Skin epidermis (tissue), 12 donors: ENCODE measurements around the gene GBX1.
A peak's percentile ranks its signal among the peaks of the same experiment; 100 is the strongest.

Experiments used
- H3K27ac ChIP-seq, 21 experiments: fragments of 200-600 bp; sonication (generic) in 11 of 21; one replicate each; pipeline ENCODE4 v1.5.0; 2020; ENCODE audit warnings: mild to moderate bottlenecking in 3 of 21, inconsistent platforms in 2 of 21, moderate library complexity in 2 of 21
- H3K4me3 ChIP-seq, 7 experiments: fragments of 200-600 bp; sonication (generic) in 2 of 7; one replicate each; pipeline ENCODE4 v1.5.0; 2020; ENCODE audit warnings: inconsistent platforms in 2 of 7, mild to moderate bottlenecking in 2 of 7, moderate library complexity in 1 of 7

GBX1 gene

DNA sequence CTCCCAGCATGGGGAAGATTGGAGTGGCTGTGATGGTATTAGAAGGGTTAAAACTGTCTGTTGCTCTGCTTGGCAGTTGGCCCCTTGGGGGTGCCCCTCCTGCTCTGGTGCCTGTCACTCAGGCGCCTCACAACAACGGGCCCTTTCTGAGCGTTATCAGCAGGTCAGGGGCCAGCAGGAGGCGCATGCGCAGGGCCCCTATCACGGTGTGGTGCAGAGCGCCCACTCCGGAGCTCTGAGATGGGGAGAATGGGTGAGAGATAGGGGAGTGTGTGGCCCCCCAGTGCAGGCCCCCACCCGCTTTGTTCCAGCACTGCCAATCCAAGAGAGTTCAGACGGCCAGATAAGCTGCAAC, 24.8 kb downstream of the GBX1 start:
- no peak overlapping the region for H3K27ac ChIP-seq
- H3K4me3 ChIP-seq, result no peak overlapping the region

DNA sequence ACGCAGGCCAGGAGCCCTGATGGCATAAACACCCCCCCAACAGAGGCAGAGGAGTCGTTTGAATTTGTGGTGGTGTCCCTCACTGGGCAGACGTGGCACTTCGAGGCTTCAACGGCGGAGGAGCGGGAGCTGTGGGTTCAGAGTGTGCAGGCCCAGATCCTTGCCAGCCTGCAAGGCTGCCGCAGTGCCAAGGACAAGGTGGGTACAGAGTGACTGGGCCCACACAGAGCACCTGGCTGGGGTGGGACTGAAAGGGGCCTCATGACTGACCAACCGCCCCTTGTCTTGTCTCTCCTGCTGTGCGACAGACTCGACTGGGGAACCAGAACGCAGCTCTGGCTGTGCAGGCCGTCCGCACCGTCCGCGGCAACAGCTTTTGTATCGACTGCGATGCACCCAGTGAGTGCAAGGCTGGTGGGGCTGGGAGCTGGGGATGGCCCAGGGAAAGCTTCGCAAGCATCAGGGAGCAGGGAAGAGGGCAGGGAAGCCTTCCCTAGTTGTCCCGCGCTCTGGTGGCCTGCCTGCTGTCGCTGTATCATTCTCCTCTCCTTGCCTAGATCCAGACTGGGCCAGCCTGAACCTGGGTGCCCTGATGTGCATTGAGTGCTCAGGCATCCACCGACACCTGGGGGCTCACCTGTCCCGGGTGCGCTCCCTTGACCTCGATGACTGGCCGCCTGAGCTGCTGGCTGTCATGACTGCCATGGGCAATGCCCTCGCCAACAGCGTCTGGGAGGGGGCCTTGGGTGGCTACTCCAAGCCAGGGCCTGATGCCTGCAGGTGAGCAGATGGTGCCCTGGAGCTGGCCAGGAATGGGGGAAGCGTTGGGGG, 25.4 kb downstream of the GBX1 start:
- no peak overlapping the region for H3K4me3 ChIP-seq
- no peak overlapping the region for H3K27ac ChIP-seq

DNA sequence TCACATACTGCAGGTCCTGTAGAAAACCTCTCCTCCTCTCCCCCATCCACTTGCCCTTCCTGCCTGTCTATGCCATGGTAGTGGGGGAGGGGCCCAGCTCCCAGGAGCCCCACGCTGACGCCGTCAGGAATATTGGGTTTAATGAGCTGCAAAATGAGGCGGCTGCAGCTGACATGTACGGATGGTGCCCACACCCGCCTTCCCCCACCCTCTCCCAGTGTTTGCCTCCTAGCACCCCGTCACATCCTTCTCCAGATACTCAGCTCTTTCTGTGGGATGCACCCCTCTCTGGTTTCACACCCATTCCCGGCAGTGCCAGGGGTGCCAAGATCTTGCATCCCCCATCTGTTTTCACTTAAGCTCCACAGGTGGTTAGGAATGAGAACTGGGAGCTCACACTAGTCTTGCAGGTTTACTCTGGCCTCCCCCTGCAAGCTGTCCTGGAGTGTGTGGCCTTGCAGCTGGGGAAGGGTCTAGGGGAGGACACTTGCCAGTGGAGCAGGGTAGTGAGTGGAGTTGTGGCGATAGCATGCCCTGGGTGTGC, 26.1 kb downstream of the GBX1 start:
- Histone ChIP-seq H3K27ac (no peak overlapping the region), H3K4me3 (no peak overlapping the region)

DNA sequence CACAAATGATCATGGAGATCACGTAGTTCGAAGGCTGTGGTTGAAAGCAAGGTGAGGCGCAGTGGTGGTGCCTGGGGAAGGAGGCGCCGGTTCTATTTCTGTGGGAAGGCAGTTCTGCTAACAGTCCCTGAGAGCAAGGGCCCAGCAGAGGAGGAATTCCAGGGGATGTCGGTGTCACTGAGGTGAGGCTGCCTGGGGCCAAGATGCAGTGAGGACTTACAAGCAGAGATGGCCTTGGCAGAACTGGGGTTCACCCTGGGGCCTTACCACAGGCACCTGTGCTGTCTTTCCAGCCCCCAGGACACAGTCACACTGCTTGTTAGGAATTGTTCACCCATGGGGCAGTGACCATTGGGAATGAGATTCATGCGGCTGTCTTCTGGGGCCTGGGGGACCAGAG, 26.7 kb downstream of the GBX1 start:
- no peak overlapping the region for H3K4me3 ChIP-seq
- no peak overlapping the region for H3K27ac ChIP-seq

DNA sequence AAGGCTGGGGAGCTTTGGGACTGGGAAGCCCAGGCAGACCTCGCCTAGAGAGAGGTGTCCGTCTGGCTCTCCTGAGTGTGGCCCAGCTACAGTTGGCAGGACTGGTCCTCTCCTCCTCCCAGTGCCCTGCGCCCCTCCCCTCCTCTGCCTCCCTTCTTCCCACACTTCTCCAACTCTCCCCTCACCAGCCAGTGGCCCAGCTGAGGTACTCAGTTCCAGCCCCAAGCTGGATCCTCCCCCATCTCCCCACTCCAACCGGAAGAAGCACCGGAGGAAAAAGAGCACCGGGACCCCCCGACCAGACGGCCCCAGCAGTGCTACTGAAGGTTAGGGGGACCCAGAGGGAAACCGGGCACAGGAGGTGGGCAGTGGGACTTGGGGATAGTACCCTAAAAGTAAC, 27.7 kb downstream of the GBX1 start:
- no peak overlapping the region for H3K4me3 ChIP-seq
- H3K27ac ChIP-seq, result no peak overlapping the region

DNA sequence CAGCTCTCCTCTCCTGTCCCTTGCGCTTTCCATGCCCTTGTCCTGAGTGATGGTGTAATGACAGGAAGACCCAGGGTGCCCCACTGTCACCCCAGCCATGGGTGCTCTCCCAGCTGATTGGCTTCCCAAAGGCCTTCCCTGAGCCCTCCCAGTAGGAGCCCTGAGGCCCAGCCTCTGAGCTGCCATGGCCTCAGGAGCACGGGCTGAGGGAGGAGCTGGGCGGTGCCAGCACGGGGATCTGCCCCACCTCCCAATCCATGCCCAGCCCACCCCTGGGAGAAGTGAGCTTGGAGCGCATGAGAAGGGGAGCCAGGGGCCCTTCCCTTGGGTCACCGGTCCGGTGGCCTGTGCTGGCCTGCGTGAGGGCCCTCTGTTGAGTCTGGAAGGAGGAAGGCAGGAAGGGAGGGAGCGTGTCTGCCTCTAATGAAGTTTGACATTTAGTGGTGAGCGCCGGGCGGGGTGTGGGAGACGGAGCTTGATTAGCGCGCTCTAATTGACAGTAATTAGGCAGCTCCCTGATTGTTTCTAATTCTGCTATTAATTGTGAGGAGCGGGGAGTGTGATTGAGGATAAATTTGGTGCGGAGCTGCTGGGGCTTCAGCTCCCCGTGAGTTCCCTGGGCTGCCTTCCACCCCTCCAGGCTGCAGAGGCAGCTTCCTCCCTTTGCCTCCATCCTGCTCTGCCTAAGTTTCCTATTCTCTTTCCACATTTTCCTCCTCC, 28.3 kb downstream of the GBX1 start:
- no peak overlapping the region for H3K4me3 ChIP-seq
- H3K27ac ChIP-seq, result no peak overlapping the region

DNA sequence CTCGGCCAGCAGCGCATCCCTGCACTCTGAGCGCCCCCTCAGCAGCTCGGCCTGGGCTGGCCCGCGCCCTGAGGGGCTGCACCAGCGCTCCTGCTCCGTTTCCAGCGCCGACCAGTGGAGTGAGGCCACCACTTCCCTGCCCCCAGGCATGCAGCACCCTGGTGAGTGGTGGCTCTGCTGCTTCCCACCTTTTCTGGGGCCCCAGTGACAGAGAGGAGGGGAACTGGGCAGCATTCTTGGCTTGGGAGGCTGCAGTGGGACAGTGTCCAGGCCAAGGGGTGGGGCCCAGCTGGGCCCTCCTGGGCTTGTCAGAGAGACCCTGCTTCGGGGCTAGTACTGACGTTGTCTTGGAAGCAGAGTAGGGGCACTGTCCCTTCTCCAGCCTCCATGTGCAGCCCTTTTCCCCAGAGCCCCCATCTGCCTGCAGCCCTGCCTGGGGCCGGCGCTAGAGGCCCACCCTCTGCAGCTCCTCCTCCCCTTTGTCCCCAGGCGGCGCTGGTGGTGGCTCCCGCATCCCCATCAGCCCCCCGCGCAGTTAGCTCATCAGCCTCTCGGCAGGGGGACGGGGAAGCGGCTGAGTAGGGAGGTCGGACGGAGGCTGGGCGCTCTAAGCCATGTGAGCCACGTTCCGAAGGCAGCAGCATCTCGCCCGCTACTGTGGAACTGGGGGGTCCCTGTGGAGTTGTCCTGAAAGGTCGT, 29.2 kb downstream of the GBX1 start:
- peak overlapping the region in 1 of 21 experiments; percentile 26 for H3K27ac ChIP-seq
- no peak overlapping the region for H3K4me3 ChIP-seq

DNA sequence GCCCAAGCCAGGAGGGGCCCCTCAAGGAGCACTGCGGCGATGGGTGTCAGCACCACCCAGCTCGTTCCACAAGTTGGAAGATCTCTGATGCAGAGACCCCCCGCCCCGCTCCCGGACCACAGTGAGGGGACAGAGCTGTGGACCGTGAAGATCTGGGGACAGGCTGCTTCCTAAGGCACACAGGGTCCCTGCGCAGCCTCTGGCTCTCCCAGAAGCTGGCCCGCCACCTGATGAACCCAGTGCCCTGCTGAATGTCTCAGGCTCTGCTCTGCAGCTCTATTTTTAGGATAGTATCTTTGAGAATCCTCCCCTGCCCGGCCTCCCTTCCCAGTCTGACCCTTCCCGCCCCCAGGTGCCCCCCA, 29.7 kb downstream of the GBX1 start:
- Histone ChIP-seq H3K4me3 (no peak overlapping the region), H3K27ac (peak overlapping the region in 1 of 21 experiments; percentile 26)

DNA sequence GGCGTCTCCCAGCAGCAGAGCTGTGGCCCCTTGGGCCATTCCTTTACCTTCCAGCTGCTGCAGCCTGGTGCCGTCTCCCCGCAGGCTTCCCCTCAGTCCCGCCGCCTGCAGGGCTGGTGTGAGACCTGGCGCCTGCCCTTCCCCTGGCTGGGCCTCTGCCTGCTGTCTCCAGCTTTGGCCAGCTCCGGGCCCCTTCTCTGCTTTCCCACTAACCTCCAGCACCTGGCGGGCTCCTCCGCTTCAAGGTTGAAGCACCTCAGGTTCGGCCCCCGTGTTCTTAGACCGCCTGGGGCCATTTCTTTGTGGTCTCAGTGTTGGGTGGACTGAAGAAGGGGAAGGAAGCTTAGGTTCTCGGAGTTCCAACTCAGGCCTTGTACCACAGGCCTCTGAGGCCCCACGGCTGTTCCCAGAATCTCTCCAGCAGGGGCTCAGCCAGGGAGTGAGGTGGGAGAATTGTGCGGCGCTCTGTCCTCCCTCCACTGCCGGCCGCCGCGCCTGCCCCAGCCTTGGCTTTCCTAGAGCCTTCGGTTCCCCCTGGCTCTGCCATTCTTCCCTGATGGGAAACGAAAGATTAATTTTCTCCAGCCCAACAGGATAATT, 30.3 kb downstream of the GBX1 start:
- no peak overlapping the region for H3K27ac ChIP-seq
- no peak overlapping the region for H3K4me3 ChIP-seq

DNA sequence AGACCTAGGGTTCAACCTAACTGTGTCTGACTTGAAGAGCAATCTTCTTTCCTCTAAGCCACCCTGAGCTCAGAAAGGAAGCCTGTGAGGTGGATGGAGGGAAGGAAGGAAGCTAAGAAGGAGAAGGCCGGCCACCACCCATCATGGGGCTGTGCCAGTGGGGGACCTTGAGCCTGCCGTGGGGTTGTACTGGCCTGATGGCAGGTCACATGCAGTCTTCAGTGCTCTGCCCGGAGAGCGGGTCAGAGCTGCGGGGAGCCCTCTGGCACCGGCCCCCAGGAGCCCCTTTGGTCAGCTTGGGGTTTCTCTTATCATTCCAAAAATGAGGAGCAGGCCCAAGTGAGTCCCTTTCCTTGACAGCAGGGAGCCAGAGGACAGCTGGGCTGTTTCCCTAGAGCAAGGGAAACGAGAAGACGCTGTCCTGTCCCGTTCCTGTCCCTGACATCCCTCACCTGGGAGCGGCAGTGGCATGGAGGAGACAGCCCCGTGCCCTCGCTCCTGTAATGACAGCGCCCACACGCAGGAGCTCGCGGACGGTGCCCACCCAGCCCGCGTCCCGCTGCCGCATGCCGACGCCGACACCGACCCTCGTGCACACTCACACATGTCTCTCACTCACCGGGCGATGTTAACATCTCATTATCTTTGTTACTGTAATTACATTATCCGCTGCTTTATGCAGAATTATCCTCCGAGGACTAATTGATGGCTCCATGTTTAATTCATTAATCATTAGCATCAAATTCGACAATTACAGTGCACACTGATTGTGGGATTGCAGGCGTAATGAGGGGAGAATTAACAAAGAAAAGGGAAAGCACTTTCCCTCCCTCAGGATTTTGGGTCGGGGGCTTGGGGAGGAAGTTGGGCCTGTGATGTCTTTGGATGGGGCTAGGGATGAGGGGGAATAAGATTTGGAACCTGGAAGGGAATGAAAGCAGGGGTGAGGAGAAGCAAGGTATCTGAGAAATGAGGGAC, 31.3 kb downstream of the GBX1 start:
- no peak overlapping the region for H3K27ac ChIP-seq
- no peak overlapping the region for H3K4me3 ChIP-seq

DNA sequence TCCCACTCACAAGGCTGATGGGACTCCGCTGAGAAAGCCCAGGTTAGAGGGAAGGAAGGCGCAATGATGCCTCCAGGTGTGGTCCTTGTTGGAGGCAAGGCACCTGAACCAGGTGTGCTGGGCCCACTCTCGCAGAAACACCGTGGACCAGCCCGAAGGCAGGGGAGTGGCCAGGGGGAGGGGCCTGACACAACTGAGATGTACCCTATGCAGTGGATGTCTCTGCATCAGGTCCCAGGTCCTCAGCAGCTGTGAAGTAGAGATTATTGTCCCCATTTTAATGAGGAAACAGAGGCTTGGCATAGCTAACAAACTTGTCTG, 32.0 kb downstream of the GBX1 start:
- no peak overlapping the region for H3K27ac ChIP-seq
- no peak overlapping the region for H3K4me3 ChIP-seq

DNA sequence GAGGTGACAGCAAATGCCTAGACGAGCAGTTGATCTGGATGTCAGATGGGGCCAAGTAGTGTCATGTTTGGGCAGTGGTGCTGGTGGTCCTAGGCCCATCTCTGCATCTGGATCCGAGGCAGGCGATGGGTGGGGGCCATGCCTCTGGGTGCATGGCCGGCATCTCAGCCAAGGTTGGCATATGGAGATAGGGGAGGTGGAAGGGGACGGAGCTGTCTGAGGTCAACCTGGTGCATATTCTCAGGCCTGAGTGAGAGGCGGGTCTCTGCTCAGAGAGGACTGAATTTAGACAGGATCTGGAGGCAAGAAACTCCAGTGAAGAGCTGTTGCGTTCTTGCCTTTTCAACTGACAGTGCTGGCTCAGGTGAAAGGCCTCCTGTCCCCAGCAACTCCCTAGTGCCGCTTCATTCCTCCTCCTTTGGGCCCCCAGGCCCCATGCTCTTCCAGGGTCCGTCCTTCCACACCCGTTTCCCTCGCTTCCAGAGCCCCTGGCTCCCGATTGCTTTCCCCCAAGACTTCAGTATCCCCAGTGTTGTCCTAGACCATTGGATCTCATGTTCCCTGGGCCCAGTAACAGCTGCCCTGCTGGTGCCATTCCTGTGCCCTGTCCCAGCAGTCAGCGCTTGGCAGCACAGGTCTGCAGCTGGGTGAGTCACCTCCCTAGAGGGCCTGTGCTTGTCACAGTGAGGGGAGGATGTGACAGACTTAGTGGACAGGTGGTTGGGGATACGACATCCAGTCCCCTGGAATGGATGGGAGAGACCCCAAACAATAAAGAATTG, 32.6 kb downstream of the GBX1 start:
- no peak overlapping the region for H3K27ac ChIP-seq
- no peak overlapping the region for H3K4me3 ChIP-seq

DNA sequence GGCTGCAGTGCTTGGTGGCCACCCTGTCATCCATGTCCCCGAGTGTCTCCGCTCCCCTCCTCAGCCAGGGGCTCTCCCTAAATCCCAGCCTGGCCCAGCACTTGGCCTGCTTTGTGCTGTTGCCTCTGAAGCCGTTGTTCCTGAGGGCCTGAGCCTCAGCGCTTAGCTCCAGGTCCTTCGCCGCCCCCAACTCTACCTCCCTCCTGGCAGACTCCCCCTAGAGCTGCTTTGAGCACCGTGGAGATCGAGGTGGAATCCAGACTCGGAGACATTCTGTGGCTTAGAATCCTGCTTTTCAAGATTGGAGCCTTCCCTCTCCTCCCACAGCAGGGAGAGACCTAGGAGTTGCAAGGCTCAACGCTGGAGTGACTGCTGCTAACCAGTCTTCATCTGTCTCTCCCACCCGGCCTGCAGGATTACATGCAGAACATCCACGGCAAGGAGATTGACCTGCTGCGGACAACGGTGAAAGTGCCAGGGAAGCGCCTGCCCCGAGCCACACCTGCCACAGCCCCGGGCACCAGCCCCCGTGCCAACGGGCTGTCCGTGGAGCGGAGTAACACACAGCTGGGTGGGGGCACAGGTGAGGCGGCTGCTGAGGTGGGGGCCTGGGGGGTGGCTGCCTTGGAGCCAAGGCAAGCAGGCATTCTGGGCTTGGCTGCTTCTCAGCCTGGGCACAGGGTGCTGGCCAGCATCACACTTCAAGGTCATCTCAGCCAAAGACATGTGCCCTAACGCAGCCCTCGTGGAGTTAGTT, 33.3 kb downstream of the GBX1 start:
- Histone ChIP-seq H3K4me3 (no peak overlapping the region), H3K27ac (no peak overlapping the region)

DNA sequence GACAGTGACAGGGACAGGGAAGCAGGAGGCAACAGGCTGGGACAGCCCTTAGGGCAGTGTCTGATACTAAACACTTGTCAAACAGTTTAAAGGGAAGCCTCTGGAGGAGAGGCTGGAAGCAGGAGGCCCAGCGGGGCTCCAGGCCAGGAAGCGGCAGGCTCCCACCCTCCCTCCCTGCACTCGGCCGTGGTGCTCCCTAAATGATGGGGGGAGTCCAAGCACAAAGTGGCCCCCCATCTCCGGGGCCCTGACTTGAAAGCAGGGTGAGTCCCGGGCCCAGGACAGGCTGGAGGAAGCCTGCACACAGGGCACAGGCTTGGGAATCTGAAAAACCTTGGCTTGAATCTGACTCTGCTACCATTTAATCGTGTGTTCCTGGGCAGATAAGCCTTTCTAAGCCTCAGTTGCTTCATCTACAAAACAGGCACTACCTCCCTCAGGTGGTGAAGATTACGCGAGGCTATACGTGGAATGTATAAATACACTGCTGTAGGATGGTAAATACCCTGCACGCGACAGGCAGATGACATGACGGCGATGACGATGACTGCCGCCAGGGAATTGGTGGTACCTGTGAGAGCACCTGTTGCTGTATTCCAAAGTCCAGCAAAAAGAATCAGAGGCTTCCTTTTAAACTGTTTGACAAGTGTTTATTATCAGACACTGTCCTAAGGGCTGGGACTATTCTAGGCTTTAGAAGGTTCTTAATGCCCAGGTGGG, 34.1 kb downstream of the GBX1 start:
- Histone ChIP-seq H3K4me3 (no peak overlapping the region), H3K27ac (no peak overlapping the region)

DNA sequence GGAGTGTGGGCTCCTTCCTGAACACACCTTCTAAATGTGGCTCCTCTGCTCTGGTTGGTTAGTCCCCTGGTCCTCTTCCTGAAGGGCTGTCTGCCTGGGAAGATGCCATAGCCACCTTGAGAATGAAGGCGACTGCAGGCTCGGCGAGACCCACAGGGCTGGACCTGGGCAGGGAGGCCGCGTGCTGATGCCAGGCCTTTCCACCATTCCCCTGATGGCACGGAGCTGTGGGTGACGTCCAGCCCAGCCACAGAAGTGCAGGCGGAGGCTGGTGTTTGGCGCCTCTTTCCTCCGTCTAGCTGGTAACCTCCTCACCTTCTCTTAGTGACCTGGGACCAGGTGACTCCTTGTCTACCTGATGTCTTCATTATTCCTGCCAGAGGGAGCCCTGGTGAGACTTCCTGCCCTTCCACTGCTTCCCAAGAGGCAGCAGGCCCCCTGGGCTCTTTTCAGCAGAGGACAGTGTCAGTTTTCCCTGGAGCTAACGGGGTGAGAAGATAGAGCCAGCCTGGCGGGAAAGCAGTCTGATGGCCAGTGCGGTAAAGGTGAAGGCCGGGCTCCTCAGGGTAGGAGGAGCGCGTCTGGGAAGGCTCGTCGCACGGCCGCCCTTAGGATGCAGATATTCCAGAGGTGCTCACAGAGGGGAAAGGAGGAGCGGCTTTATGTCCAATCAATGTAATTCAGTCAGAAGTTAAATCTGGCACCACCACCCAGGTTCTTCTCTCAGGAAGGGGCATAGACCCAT, 34.9 kb downstream of the GBX1 start:
- no peak overlapping the region for H3K4me3 ChIP-seq
- no peak overlapping the region for H3K27ac ChIP-seq

DNA sequence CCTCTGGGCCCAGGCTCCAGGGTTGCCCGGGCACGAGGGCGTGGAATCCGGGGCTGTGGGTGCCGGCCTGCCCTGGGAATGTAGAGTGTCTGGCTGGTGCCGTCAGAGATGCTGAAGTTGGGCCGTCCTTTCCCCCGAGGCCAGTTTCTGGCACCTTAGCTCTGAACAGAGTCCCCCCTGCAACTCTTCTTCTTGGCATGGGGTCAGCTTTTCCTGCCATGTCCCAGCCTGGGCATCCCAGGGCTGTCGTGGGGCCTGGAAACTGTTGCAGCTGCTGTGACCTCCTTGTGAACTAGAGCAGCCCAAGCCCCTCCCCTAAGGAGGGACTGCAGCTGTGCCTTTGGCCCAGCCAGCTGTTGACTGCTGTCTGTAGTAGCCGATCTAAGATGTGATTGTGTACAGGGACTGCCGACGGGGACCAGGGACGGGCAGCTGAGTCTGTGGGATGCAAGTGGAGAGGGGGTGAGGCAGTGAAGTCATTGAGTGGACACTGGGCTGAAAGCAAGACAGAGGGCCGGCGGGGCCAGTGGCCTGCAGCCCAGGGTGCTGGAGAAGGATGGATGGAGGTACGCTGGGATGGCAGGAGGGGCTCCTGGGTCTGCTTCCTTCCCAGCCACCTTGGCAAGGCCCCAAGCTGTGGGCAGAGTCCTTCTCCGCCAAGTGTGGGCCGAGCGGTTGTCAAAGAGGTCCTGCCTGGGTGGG, 35.8 kb downstream of the GBX1 start:
- Histone ChIP-seq H3K4me3 (no peak overlapping the region), H3K27ac (no peak overlapping the region)
